GM12878 (cell line): Measurements from ENCODE around the gene CNN1. TPM values are rescaled to one million over a fixed set of nuclear protein-coding genes. Genes with fewer than 3 reads are reported as not detected.

ENCODE experiments used
- BACH1 ChIP-seq: fragments of 450-650 bp; IDR thresholded peaks from 2 replicates; pipeline ENCODE4 v1.6.1; 2017; ENCODE audit warnings: mild to moderate bottlenecking, borderline replicate concordance
- BMI1 ChIP-seq: fragments of 450-650 bp; IDR thresholded peaks from 2 replicates; pipeline ENCODE4 v1.6.1; 2016; ENCODE audit warnings: mild to moderate bottlenecking, moderate library complexity, borderline replicate concordance
- BRCA1 ChIP-seq: IDR thresholded peaks from 2 replicates; pipeline ENCODE4 v1.6.1; 2011; ENCODE audit warnings: low read depth, low read length, improper control_type of control experiment
- CHD2 ChIP-seq: IDR thresholded peaks from 2 replicates; pipeline ENCODE4 v1.6.1; 2011; ENCODE audit warnings: low read depth, low read length, improper control_type of control experiment, borderline replicate concordance
- CREM ChIP-seq: IDR thresholded peaks from 2 replicates; pipeline ENCODE4 v1.6.1; 2014; ENCODE audit warnings: antibody characterized with exemption, low read depth
- KLF5 ChIP-seq: fragments of 450-650 bp; IDR thresholded peaks from 2 replicates; pipeline ENCODE4 v1.6.1; 2014; ENCODE audit warnings: mild to moderate bottlenecking; ENCODE audit not compliant: partially characterized antibody
- LARP7 ChIP-seq: fragments of 450-650 bp; IDR thresholded peaks from 2 replicates; pipeline ENCODE4 v1.6.1; 2017; ENCODE audit warnings: mild to moderate bottlenecking
- MTA2 ChIP-seq: fragments of 450-650 bp; IDR thresholded peaks from 2 replicates; pipeline ENCODE4 v1.6.1; 2016; ENCODE audit warnings: low read depth, mild to moderate bottlenecking, moderate library complexity
- NBN ChIP-seq: fragments of 450-650 bp; IDR thresholded peaks from 2 replicates; pipeline ENCODE4 v1.6.1; 2016
- NR2C2 ChIP-seq: IDR thresholded peaks from 2 replicates; pipeline ENCODE4 v1.6.1; 2011; ENCODE audit warnings: borderline replicate concordance, low read depth; ENCODE audit not compliant: control insufficient read depth, insufficient read length
- POLR2A ChIP-seq: IDR thresholded peaks from 2 replicates; pipeline ENCODE4 v1.6.1; 2011; ENCODE audit warnings: low read depth, mild to moderate bottlenecking, low read length
- POLR2AphosphoS5 ChIP-seq: IDR thresholded peaks from 2 replicates; pipeline ENCODE4 v1.6.1; 2011; ENCODE audit warnings: mild to moderate bottlenecking, low read length, inconsistent platforms
- RAD51 ChIP-seq: fragments of 450-650 bp; IDR thresholded peaks from 2 replicates; pipeline ENCODE4 v1.6.1; 2016; ENCODE audit warnings: moderate library complexity, mild to moderate bottlenecking, inconsistent platforms
- RB1 ChIP-seq: fragments of 450-650 bp; formaldehyde crosslinking; IDR thresholded peaks from 2 replicates; pipeline ENCODE4 v1.6.1; 2017; ENCODE audit warnings: mild to moderate bottlenecking, borderline replicate concordance
- SIN3A ChIP-seq: IDR thresholded peaks from 2 replicates; pipeline ENCODE4 v1.6.1; 2012; ENCODE audit warnings: low read depth, low read length, improper control_type of control experiment
- SIX5 ChIP-seq: IDR thresholded peaks from 2 replicates; pipeline ENCODE4 v1.6.1; 2011; ENCODE audit warnings: mild to moderate bottlenecking, low read depth, low read length, moderate library complexity; ENCODE audit not compliant: severe bottlenecking
- STAT3 ChIP-seq: IDR thresholded peaks from 2 replicates; pipeline ENCODE4 v1.6.1; 2011; ENCODE audit warnings: low read depth, low read length, improper control_type of control experiment
- TAF1 ChIP-seq: IDR thresholded peaks from 2 replicates; pipeline ENCODE4 v1.6.1; 2011; ENCODE audit warnings: mild to moderate bottlenecking, low read depth, low read length, borderline replicate concordance
- WRNIP1 ChIP-seq: IDR thresholded peaks from 2 replicates; pipeline ENCODE4 v1.6.1; 2011; ENCODE audit warnings: low read depth, low read length, improper control_type of control experiment, borderline replicate concordance
- ZNF384 ChIP-seq: IDR thresholded peaks from 2 replicates; pipeline ENCODE4 v1.6.1; 2012; ENCODE audit warnings: low read depth, mild to moderate bottlenecking, low read length, improper control_type of control experiment, borderline replicate concordance
- polyA plus RNA-seq, 11 experiments: library from polyadenylated mRNA; depleted of rRNA in 4 of 11; unstranded in 6 of 11; stranded (reverse) in 5 of 11; fragments of >200 nt; fragmentation: Nextera tagmentation in 4 of 11; fragmentation: Illumina TruSeq in 1 of 11; extraction: Ambion mirVana in 4 of 11; extraction: Trizol in 1 of 11; gene quantifications; 1 replicate in 1 of 11; 2 replicates in 10 of 11; pipeline versions ENCODE4 v1.2.1 to v1.2.3, GENCODE V29; 2011 to 2016; ENCODE audit warnings: inconsistent platforms in 2 of 11, missing spikeins in 2 of 11, low read depth in 1 of 11
- total RNA-seq, 4 experiments: library from RNA; depleted of rRNA in 3 of 4; stranded (reverse); fragments of >200 nt in 3 of 4; fragmentation: Illumina TruSeq in 1 of 4; extraction: Trizol in 1 of 4; gene quantifications; 2 replicates each; pipeline versions ENCODE4 v1.2.1 to v1.2.3, GENCODE V29; 2013 to 2021
- TF ChIP-seq, protein P1 (sequence below): fragments of 450-650 bp; IDR thresholded peaks from 2 replicates; pipeline ENCODE4 v1.6.1; 2016; ENCODE audit warnings: mild to moderate bottlenecking
- TF ChIP-seq, protein P2 (sequence below): IDR thresholded peaks from 2 replicates; pipeline ENCODE4 v1.6.1; 2012; ENCODE audit warnings: mild to moderate bottlenecking, low read depth, low read length
- TF ChIP-seq, protein P3 (sequence below): IDR thresholded peaks from 2 replicates; pipeline ENCODE4 v1.6.1; 2011; ENCODE audit warnings: low read depth, mild to moderate bottlenecking, low read length, moderate library complexity, borderline replicate concordance; ENCODE audit errors: extremely low read depth

CNN1 gene
- total and polyA plus RNA-seq, 10 of the 15 experiments (the other 5 are each of a cell fraction or from before 2014, with no cell fraction given), result 0.03 to 0.58 (median 0.22) TPM; not detected in 1

DNA sequence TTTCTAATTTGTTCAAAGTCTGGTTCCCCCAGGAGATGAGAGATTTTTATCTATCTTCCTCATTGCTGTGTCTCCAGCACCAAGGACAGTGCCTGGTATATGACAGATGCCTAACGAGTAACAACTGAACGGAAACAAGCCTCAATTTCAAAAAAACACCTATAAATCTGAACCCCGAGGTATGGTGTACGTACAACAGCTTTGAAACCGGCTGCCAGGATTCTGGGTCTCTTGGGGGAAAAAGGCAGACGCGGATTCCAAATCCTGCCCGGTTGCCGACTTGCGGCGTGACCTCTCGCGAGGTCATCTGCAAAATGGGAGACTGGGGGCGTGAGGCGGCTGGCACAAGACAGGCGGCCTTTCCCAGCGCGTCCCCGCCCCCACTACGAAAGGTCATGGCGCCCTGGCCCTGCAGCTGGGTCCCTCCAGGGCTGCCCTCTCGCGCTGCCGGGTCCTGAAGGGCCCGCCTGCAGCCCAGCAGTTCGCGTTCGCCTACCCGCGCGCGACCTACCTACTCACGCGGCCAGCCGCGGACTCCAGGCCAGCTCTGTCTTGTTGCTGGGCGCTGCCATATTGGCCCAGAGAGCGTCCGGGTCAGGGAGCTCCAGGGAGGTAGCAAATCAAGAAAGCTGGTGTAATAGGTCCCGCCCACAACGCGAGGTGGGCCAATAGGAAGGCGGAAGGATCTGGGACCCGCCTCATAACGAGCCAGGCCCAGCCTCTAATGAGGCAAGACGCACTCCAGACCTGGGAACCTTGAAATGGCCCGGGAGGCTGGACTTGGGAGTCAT lies 9.9 kb upstream of the CNN1 start, which contains the start of gene ECSIT (continued):
- 0 out of 2 replicates have a peak, but pooled peaks have one; percentile 15 for TF ChIP-seq TAF1
- no peak for TF ChIP-seq STAT3
- TF ChIP-seq WRNIP1, result no peak
- TF ChIP-seq CREM, result no peak; the same call in 1 of the 2 replicates
- TF ChIP-seq POLR2A, result peak; percentile 87
- TF ChIP-seq BMI1, result no peak
- peak; percentile 73 for TF ChIP-seq KLF5
- peak; percentile 62; the same call in 1 of the 2 replicates for TF ChIP-seq NBN
- peak; percentile 53 for TF ChIP-seq SIX5
- peak; percentile 63 for TF ChIP-seq RB1
- peak; percentile 24; the same call in 1 of the 2 replicates for TF ChIP-seq BACH1
- peak; percentile 94 for TF ChIP-seq CHD2
- TF ChIP-seq NR2C2, result peak; percentile 80
- no peak for TF ChIP-seq ZNF384
- TF ChIP-seq, protein P1, sequence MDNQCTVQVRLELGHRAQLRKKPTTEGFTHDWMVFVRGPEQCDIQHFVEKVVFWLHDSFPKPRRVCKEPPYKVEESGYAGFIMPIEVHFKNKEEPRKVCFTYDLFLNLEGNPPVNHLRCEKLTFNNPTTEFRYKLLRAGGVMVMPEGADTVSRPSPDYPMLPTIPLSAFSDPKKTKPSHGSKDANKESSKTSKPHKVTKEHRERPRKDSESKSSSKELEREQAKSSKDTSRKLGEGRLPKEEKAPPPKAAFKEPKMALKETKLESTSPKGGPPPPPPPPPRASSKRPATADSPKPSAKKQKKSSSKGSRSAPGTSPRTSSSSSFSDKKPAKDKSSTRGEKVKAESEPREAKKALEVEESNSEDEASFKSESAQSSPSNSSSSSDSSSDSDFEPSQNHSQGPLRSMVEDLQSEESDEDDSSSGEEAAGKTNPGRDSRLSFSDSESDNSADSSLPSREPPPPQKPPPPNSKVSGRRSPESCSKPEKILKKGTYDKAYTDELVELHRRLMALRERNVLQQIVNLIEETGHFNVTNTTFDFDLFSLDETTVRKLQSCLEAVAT, result no peak
- TF ChIP-seq, protein P2, sequence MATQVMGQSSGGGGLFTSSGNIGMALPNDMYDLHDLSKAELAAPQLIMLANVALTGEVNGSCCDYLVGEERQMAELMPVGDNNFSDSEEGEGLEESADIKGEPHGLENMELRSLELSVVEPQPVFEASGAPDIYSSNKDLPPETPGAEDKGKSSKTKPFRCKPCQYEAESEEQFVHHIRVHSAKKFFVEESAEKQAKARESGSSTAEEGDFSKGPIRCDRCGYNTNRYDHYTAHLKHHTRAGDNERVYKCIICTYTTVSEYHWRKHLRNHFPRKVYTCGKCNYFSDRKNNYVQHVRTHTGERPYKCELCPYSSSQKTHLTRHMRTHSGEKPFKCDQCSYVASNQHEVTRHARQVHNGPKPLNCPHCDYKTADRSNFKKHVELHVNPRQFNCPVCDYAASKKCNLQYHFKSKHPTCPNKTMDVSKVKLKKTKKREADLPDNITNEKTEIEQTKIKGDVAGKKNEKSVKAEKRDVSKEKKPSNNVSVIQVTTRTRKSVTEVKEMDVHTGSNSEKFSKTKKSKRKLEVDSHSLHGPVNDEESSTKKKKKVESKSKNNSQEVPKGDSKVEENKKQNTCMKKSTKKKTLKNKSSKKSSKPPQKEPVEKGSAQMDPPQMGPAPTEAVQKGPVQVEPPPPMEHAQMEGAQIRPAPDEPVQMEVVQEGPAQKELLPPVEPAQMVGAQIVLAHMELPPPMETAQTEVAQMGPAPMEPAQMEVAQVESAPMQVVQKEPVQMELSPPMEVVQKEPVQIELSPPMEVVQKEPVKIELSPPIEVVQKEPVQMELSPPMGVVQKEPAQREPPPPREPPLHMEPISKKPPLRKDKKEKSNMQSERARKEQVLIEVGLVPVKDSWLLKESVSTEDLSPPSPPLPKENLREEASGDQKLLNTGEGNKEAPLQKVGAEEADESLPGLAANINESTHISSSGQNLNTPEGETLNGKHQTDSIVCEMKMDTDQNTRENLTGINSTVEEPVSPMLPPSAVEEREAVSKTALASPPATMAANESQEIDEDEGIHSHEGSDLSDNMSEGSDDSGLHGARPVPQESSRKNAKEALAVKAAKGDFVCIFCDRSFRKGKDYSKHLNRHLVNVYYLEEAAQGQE, result peak; percentile 97
- peak; percentile 88 for TF ChIP-seq LARP7
- TF ChIP-seq BRCA1, result no peak; the same call in 1 of the 2 replicates
- TF ChIP-seq MTA2, result peak; percentile 86
- TF ChIP-seq SIN3A, result peak; percentile 98
- no peak for TF ChIP-seq RAD51
- TF ChIP-seq POLR2AphosphoS5, result no peak; the same call in 1 of the 2 replicates
- TF ChIP-seq, protein P3, sequence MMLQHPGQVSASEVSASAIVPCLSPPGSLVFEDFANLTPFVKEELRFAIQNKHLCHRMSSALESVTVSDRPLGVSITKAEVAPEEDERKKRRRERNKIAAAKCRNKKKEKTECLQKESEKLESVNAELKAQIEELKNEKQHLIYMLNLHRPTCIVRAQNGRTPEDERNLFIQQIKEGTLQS, result no peak
